GM21723 (cell line): ENCODE results near the gene PTPN9.
"Not testable (repeated sequence)": the region's sequence is repeated elsewhere in the genome, so short reads cannot be mapped to it uniquely, and the experiment has no call there.

ENCODE experiments used
- ATAC-seq: cut with Tn5 transposase; IDR thresholded peaks from one replicate; pipeline ENCODE4 v1.9.1; 2021; ENCODE audit warnings: mild to moderate bottlenecking, moderate library complexity; ENCODE audit not compliant: unreplicated experiment

Gene PTPN9

GRCh38 chr15:75454471-75455378, 124.4 kb downstream of the PTPN9 start:
- ATAC-seq = no peak

- peak; percentile 38 for ATAC-seq
Observed at GRCh38 chr15:75453703-75454470, 125.2 kb downstream of the PTPN9 start.

- no peak for ATAC-seq
Observed at GRCh38 chr15:75452865-75453702, 126.0 kb downstream of the PTPN9 start.

GRCh38 chr15:75452364-75452864, 126.7 kb downstream of the PTPN9 start:
- no peak for ATAC-seq

GRCh38 chr15:75451674-75452363, 127.3 kb downstream of the PTPN9 start, which contains the start of gene SIN3A:
SIN3A (minus strand) TSS chr15:75451690; CDS start chr15:75430375, 21,315 bp downstream.
- ATAC-seq = peak; percentile 40

- ATAC-seq = no peak
Observed at GRCh38 chr15:75451202-75451673, 127.9 kb downstream of the PTPN9 start.

GRCh38 chr15:75450307-75451201, 128.6 kb downstream of the PTPN9 start:
- peak; percentile 29 for ATAC-seq

- no peak for ATAC-seq
Observed at GRCh38 chr15:75449585-75450306, 129.4 kb downstream of the PTPN9 start.

GRCh38 chr15:75448171-75448570, 130.9 kb downstream of the PTPN9 start:
- ATAC-seq = not testable (repeated sequence)

GRCh38 chr15:75446151-75446550, 133.0 kb downstream of the PTPN9 start:
- ATAC-seq = no peak

GRCh38 chr15:75445324-75445723, 133.8 kb downstream of the PTPN9 start:
- not testable (repeated sequence) for ATAC-seq

- ATAC-seq = not testable (repeated sequence)
Observed at GRCh38 chr15:75443972-75444453, 135.1 kb downstream of the PTPN9 start.

GRCh38 chr15:75437721-75438120, 141.4 kb downstream of the PTPN9 start:
- no peak for ATAC-seq

- ATAC-seq = no peak
Observed at GRCh38 chr15:75436881-75437280, 142.2 kb downstream of the PTPN9 start.

- no peak for ATAC-seq
Observed at GRCh38 chr15:75431682-75432081, 147.4 kb downstream of the PTPN9 start.

GRCh38 chr15:75431270-75431669, 147.8 kb downstream of the PTPN9 start:
- no peak for ATAC-seq

GRCh38 chr15:75430259-75430658, 148.9 kb downstream of the PTPN9 start:
- ATAC-seq = no peak

- no peak for ATAC-seq
Observed at GRCh38 chr15:75428152-75428551, 151.0 kb downstream of the PTPN9 start.
